Peyer's patch (tissue), 4 donors: ENCODE measurements around the gene AUTS2.

Experiments used
- CTCF ChIP-seq, 6 experiments: fragments of 450-650 bp in 4 of 6; fragments of 200-600 bp in 2 of 6; sonication (generic) in 1 of 6; IDR thresholded peaks; one replicate each; pipeline ENCODE4 v1.5.1; 2017 to 2019; ENCODE audit warnings: antibody characterized with exemption in 6 of 6, mild to moderate bottlenecking in 3 of 6, moderate library complexity in 1 of 6
- POLR2A ChIP-seq, 2 donors: fragments of 450-650 bp; IDR thresholded peaks; one replicate each; pipeline ENCODE4 v1.5.1; 2017; ENCODE audit warnings: antibody characterized with exemption in 2 of 2, mild to moderate bottlenecking in 2 of 2, moderate library complexity in 2 of 2

- TF ChIP-seq CTCF (IDR thresholded peaks at IDR 0.05) (no peak), POLR2A (IDR thresholded peaks at IDR 0.05) (no peak)
Observed at GRCh38 chr7:70630440-70630817, 1032.2 kb downstream of the AUTS2 start.
